PC-3 (cell line): ENCODE data around the gene EI24.

Experiments
- CTCF ChIP-seq: fragments of 300-600 bp; sonication (generic); conservative IDR thresholded peaks from 2 replicates; pipeline ENCODE4 v1.5.1; 2017; ENCODE audit warnings: antibody characterized with exemption, low read depth, mild to moderate bottlenecking, low read length
- EZH2 ChIP-seq: fragments of 300-600 bp; sonication (generic); IDR thresholded peaks from one replicate; pipeline ENCODE4 v1.6.1; 2017; ENCODE audit warnings: antibody characterized with exemption, mild to moderate bottlenecking, low read length; ENCODE audit not compliant: unreplicated experiment
- EZH2phosphoT487 ChIP-seq: fragments of 300-600 bp; sonication (generic); IDR thresholded peaks from 2 replicates; pipeline ENCODE4 v1.6.1; 2018; ENCODE audit warnings: mild to moderate bottlenecking, antibody characterized with exemption, low read length, borderline replicate concordance

- no peak for TF ChIP-seq CTCF
- TF ChIP-seq EZH2 = no peak
- no peak for TF ChIP-seq EZH2phosphoT487
Measured at GRCh38 chr11:125625630-125626287, 56.5 kb downstream of the EI24 start.
